A549 (cell line): ENCODE results near the gene CHST11.

Experiments used
- CEBPB ChIP-seq, 2 experiments: fragments of >200 bp in 1 of 2; sonication (Bioruptor Twin) in 1 of 2; formaldehyde crosslinking in 1 of 2; IDR thresholded peaks; 2 replicates each; pipeline ENCODE4 v1.6.1; 2012 to 2016
- CHD2 ChIP-seq: fragments of 150-350 bp; IDR thresholded peaks from 2 replicates; pipeline ENCODE4 v1.6.1; 2014; ENCODE audit warnings: low read length; ENCODE audit not compliant: partially characterized antibody
- EHF ChIP-seq: fragments of 250-450 bp; sonication (Bioruptor Pico); IDR thresholded peaks from 2 replicates; pipeline ENCODE4 v1.5.0; 2020; ENCODE audit warnings: mild to moderate bottlenecking
- ESRRA ChIP-seq: fragments of 150-350 bp; IDR thresholded peaks from 2 replicates; pipeline ENCODE4 v1.6.1; 2014; ENCODE audit warnings: mild to moderate bottlenecking, low read length, borderline replicate concordance
- HDAC2 ChIP-seq: fragments of 200-600 bp; sonication (generic); IDR thresholded peaks from 2 replicates; pipeline ENCODE4 v1.6.1; 2016
- MYC ChIP-seq: IDR thresholded peaks from 2 replicates; pipeline ENCODE4 v1.6.1; 2012; ENCODE audit warnings: mild to moderate bottlenecking, inconsistent platforms, low read length, improper control_type of control experiment, borderline replicate concordance
- POLR2A ChIP-seq: IDR thresholded peaks from 2 replicates; pipeline ENCODE4 v1.6.1; 2012; ENCODE audit warnings: mild to moderate bottlenecking, low read length
- POLR2AphosphoS2 ChIP-seq: conservative IDR thresholded peaks from 2 replicates; pipeline ENCODE4 v1.6.1; 2012; ENCODE audit warnings: low read length, improper control_type of control experiment, inconsistent platforms
- RARB ChIP-seq: fragments of 250-450 bp; sonication (Bioruptor Pico); IDR thresholded peaks from 2 replicates; pipeline ENCODE4 v1.8.0; 2021; ENCODE audit warnings: mild to moderate bottlenecking, moderate library complexity
- RCOR1 ChIP-seq: fragments of 150-350 bp; IDR thresholded peaks from 2 replicates; pipeline ENCODE4 v1.6.1; 2014; ENCODE audit warnings: antibody characterized with exemption, low read length, low read depth
- SMC3 ChIP-seq: fragments of >200 bp; sonication (Bioruptor Twin); formaldehyde crosslinking; IDR thresholded peaks from 3 replicates; pipeline ENCODE4 v1.6.1; 2018; ENCODE audit warnings: inconsistent platforms
- TF ChIP-seq, protein P1 (sequence below): fragments of >200 bp; sonication (Bioruptor Twin); formaldehyde crosslinking; IDR thresholded peaks from 3 replicates; pipeline ENCODE4 v1.5.1; 2016
- TF ChIP-seq, protein P2 (sequence below): fragments of 200-600 bp; sonication (generic); IDR thresholded peaks from 2 replicates; pipeline ENCODE4 v1.6.1; 2016; ENCODE audit warnings: antibody characterized with exemption, mild to moderate bottlenecking, moderate library complexity

- TF ChIP-seq, protein P1, sequence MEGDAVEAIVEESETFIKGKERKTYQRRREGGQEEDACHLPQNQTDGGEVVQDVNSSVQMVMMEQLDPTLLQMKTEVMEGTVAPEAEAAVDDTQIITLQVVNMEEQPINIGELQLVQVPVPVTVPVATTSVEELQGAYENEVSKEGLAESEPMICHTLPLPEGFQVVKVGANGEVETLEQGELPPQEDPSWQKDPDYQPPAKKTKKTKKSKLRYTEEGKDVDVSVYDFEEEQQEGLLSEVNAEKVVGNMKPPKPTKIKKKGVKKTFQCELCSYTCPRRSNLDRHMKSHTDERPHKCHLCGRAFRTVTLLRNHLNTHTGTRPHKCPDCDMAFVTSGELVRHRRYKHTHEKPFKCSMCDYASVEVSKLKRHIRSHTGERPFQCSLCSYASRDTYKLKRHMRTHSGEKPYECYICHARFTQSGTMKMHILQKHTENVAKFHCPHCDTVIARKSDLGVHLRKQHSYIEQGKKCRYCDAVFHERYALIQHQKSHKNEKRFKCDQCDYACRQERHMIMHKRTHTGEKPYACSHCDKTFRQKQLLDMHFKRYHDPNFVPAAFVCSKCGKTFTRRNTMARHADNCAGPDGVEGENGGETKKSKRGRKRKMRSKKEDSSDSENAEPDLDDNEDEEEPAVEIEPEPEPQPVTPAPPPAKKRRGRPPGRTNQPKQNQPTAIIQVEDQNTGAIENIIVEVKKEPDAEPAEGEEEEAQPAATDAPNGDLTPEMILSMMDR: no peak
- TF ChIP-seq POLR2AphosphoS2 (no peak), POLR2A (no peak), HDAC2 (no peak), CEBPB (IDR thresholded peaks at IDR 0.05) (no peak), RCOR1 (no peak), EHF (no peak), ESRRA (no peak), RARB (CRISPR knock-in tag) (no peak), MYC (no peak), CHD2 (no peak), SMC3 (no peak)
- TF ChIP-seq, protein P2, sequence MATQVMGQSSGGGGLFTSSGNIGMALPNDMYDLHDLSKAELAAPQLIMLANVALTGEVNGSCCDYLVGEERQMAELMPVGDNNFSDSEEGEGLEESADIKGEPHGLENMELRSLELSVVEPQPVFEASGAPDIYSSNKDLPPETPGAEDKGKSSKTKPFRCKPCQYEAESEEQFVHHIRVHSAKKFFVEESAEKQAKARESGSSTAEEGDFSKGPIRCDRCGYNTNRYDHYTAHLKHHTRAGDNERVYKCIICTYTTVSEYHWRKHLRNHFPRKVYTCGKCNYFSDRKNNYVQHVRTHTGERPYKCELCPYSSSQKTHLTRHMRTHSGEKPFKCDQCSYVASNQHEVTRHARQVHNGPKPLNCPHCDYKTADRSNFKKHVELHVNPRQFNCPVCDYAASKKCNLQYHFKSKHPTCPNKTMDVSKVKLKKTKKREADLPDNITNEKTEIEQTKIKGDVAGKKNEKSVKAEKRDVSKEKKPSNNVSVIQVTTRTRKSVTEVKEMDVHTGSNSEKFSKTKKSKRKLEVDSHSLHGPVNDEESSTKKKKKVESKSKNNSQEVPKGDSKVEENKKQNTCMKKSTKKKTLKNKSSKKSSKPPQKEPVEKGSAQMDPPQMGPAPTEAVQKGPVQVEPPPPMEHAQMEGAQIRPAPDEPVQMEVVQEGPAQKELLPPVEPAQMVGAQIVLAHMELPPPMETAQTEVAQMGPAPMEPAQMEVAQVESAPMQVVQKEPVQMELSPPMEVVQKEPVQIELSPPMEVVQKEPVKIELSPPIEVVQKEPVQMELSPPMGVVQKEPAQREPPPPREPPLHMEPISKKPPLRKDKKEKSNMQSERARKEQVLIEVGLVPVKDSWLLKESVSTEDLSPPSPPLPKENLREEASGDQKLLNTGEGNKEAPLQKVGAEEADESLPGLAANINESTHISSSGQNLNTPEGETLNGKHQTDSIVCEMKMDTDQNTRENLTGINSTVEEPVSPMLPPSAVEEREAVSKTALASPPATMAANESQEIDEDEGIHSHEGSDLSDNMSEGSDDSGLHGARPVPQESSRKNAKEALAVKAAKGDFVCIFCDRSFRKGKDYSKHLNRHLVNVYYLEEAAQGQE: no peak
Measured at GRCh38 chr12:104490850-104491249, 34.1 kb downstream of the CHST11 start.
